Parietal lobe (tissue), 1 donor: ENCODE measurements around the gene SALL1. TPM values are rescaled to one million over a fixed set of nuclear protein-coding genes. Genes with fewer than 3 reads are reported as not detected.

Source experiments
- total RNA-seq: library from RNA; depleted of rRNA; stranded (reverse); fragments of >200 nt; gene quantifications from one replicate; pipeline ENCODE4 v1.2.3, GENCODE V29; 2014

Gene SALL1
- 11.9 TPM for total RNA-seq

DNA sequence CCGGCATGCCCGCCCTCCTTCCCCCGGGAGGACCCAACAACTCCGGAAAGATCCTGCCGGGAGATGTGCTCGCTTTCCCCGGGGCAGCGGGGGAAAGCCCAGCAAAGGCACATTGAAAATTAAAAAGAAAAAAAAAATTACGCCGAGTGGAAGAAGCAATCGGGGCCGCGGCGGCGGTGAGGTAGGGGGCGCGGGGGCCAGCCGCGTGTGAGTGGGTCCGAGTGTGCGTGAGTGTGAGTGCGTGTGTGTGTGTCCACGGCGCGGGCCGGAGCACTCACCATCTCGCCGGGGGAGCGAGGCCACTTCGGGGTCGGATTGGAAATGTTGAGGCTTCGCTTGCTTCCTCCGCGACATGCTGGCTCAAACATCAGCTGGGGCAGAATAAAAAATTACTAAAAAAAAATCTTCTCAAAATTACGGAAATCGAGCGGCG lies at the start of gene SALL1:
Gene SALL1 (minus strand): TSS at position 383 of the 433 bp plus-strand sequence. CDS start 29 bp downstream, at position 354.

